GM13976 (cell line): Measurements from ENCODE around the gene LAMA5.

Experiments
- DNase-seq: peaks from one replicate; pipeline ENCODE4 v3.0.0; 2012; ENCODE audit warnings: low spot score
- in situ Hi-C: fragments of 300-500 bp; cut with MboI; formaldehyde crosslinking; loops from one replicate; pipeline ENCODE4 v1.12.0; 2022; ENCODE audit warnings: low sequenced_read_pairs, mixed read lengths, inconsistent platforms; ENCODE audit not compliant: unreplicated experiment
- TF ChIP-seq, protein P1 (sequence below): IDR thresholded peaks from 2 replicates; pipeline ENCODE4 v1.5.1; 2012; ENCODE audit warnings: borderline replicate concordance, mild to moderate bottlenecking; ENCODE audit not compliant: insufficient read depth; ENCODE audit errors: extremely low read depth, missing control alignments, control extremely low read depth

LAMA5 gene

DNA sequence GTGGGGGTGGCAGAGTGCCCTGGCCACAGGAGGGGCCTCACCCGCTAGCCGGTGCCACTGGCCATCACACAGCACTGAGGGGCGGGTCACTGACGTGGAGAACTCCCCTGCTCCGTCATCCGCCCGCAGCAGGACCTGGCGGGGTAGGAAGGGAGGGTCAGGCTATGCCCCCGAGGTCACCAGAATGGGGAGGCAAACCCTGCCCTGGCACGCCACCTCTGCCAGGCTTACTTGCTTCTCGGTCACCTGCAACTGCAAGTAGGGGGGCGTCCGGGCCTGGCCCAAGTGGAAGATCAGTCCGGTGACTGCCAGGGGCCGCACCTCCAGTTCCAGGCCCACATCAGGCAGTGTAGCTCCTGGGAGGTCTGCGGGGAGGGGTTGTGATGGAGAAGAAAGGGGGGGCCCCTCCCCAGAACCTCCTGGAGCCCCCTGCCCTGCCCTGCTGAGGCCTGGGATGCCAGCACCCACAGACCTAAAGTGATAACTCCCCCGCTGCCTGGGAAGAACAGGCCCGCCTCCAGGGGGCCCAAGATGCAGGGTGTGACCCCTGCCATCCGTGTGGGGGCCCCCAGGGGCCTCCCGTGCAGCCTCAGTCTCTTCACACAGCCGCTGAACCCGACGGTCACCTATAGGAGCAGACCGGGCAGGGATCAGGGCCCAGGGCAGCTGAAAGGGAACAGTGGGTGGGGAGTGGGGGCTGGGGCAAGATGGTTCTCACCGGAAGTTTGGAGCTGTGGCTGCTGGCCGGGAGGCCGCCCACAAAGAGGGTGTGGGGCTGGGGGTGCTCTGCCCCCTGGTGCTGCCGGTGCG is 57.0 kb downstream of the LAMA5 start:
- in situ Hi-C loops: loop anchor here (10.0 kb wide), 1 partner anchor 75 kb away; the partner anchor contains the start of gene RPS21
- TF ChIP-seq, protein P1, sequence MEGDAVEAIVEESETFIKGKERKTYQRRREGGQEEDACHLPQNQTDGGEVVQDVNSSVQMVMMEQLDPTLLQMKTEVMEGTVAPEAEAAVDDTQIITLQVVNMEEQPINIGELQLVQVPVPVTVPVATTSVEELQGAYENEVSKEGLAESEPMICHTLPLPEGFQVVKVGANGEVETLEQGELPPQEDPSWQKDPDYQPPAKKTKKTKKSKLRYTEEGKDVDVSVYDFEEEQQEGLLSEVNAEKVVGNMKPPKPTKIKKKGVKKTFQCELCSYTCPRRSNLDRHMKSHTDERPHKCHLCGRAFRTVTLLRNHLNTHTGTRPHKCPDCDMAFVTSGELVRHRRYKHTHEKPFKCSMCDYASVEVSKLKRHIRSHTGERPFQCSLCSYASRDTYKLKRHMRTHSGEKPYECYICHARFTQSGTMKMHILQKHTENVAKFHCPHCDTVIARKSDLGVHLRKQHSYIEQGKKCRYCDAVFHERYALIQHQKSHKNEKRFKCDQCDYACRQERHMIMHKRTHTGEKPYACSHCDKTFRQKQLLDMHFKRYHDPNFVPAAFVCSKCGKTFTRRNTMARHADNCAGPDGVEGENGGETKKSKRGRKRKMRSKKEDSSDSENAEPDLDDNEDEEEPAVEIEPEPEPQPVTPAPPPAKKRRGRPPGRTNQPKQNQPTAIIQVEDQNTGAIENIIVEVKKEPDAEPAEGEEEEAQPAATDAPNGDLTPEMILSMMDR: no peak
- no peak for DNase-seq

DNA sequence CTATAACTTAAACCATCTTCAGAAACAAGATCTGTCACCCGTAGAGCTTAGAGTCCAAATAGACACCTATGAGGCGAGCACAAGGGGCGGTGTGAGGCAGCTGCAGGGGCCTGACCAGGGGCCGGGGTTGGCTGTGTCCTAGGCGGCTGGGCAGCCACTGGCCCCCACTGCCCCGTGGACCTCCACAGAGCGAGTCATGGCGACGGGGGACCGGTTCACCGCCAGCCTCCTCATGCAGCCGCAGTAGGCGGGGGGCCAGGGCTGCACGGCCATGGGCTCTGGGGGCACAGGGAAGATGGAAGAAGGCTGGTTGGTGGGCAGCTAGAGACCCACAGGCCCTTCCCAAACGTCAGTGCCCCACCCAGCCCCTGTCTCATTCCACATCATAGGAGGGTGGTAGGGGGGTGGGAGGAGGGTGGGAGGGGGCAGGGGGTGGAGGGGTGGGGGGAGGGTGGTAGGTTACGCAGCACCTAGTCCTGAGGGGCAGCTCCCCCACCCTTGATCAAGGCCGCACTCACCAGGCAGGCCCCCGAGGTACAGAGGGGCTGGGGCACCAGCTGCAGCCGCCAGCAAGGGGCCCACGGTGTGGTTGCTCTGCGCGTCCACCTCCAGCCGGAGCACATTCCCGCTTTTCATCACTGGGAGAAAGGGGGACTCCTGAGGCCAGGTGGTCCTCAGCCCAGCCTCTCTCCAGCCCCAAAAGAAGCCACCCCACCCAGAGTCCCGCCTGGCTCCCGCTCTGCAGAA is 57.7 kb downstream of the LAMA5 start:
- DNase-seq: no peak
- TF ChIP-seq, protein P1: no peak
- in situ Hi-C loops: loop anchor here (10.0 kb wide), 1 partner anchor 75 kb away; the partner anchor contains the start of gene RPS21

DNA sequence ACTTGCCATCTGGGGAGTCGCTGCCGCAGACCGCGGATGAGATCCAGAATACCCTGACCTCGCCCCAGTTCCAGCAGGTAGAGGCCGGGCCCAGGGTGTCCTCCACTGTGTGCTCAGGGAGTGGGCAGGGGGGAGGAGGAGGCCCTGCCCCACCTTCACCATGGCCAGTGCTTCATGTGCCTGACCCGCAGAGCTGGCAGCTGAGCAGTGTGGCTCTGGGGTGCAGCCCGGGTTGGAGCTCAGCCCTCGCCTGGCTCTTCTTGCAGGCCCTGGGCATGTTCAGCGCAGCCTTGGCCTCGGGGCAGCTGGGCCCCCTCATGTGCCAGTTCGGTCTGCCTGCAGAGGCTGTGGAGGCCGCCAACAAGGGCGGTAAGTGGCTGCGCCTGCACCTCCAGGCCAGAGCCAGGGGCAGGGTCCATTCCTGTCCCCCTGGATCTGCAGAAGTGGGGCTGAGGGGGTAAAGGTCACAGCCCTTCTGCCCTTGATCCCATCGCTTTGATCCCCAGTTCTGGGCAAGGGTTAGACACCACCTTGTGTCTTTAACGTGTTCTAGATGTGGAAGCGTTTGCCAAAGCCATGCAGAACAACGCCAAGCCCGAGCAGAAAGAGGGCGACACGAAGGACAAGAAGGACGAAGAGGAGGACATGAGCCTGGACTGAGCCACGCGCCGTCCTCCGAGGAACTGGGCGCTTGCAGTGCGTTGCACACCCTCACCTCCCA is 58.9 kb downstream of the LAMA5 start:
- TF ChIP-seq, protein P1: no peak
- DNase-seq: no peak
- in situ Hi-C loops: loop anchor here (10.0 kb wide), 1 partner anchor 77 kb away; the partner anchor contains the start of gene RPS21

- no peak for DNase-seq
- TF ChIP-seq, protein P1: no peak
- in situ Hi-C loops: loop anchor here (10.0 kb wide), 1 partner anchor 77 kb away; the partner anchor contains the start of gene RPS21
These were observed 59.6 kb downstream of the LAMA5 start for GRCh38 chr20:62307226-62308101.

DNA sequence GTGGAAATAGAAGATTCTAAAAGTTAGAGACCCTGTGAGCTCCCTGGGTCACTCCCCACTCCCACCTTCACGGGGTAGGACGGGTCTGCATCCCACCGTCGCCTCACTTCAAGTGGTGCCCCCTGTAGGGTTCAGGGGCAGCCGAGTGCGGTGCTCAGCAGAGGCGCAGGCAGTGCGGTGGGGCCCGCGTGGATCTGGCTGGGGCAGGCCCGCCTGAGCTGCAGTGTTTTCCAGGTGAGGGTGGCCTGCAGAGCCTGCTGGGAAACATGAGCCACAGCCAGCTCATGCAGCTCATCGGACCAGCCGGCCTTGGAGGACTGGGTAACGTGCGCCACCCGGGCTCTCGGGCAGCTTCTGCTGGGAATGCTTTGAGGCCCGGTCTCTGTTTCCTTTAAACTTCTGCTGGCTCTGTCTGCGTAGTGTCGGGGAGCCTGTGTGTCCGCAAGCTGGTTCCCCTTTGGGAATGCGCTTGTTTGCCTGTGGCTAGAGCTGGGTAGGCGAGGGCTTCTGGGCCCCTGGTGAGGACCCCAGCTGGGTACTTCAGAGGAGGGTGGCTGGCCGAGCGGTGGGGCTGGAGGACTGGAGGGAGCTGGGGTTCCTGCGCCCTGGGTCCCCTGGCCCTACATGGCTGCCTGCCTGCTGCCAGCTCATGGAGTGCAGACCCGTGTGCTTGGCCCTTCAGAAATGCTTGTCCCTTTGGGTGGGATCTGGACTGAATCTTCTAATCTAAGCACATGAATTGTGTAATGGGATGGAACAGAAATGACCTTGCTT is 60.5 kb downstream of the LAMA5 start:
- in situ Hi-C loops: loop anchor here (10.0 kb wide), 1 partner anchor 78 kb away; the partner anchor contains the start of gene RPS21
- TF ChIP-seq, protein P1: no peak

More for the DNA sequence above, 60.5 kb downstream of the LAMA5 start:
- no peak for DNase-seq
